GM12873 (cell line): ENCODE measurements around the gene HIVEP2.

Experiments
- CTCF ChIP-seq: IDR thresholded peaks from 2 replicates; pipeline ENCODE4 v1.5.1; 2012; ENCODE audit warnings: low read depth, mild to moderate bottlenecking, moderate library complexity, low read length, control low read depth; ENCODE audit not compliant: insufficient read depth; ENCODE audit errors: missing control alignments

HIVEP2 gene

GRCh38 chr6:142790257-142790656, 154.7 kb downstream of the HIVEP2 start:
- TF ChIP-seq CTCF, result no peak

- no peak for TF ChIP-seq CTCF
These were observed 157.6 kb downstream of the HIVEP2 start for GRCh38 chr6:142787422-142787821.

GRCh38 chr6:142786476-142786875, 158.5 kb downstream of the HIVEP2 start:
- no peak for TF ChIP-seq CTCF

GRCh38 chr6:142784344-142784743, 160.6 kb downstream of the HIVEP2 start:
- TF ChIP-seq CTCF, result no peak

GRCh38 chr6:142783499-142783898, 161.5 kb downstream of the HIVEP2 start:
- TF ChIP-seq CTCF, result no peak

GRCh38 chr6:142781129-142781528, 163.8 kb downstream of the HIVEP2 start:
- TF ChIP-seq CTCF, result no peak

GRCh38 chr6:142773859-142774648, 170.9 kb downstream of the HIVEP2 start:
- no peak for TF ChIP-seq CTCF
